HG02973 (cell line): Measurements from ENCODE around the gene ABHD2.
A peak's percentile ranks its signal among the peaks of the same experiment; 100 is the strongest.

Experiments used
- ATAC-seq: cut with Tn5 transposase; IDR thresholded peaks from one replicate; pipeline ENCODE4 v1.9.1; 2021; ENCODE audit warnings: moderate library complexity; ENCODE audit not compliant: unreplicated experiment

The ABHD2 gene

DNA sequence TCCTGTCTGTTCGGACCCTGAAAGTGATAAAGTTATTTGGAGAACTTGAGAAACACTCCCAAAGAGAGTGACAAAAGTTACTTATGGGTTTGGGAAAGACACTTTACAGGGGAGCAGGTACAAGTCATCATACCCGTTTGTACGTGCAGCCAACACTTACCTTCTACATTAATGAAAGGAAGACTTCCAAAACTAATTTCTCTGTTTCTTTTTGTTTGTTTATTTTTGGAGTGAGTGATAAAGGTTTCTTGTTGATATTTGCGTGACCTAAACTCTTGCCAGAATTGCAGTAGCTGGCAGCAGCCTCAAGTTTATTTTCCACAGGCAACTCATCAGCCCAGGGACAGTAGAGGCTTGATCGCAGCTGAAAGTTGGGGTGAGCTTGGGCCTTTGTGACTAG lies 8.4 kb downstream of the ABHD2 start:
- ATAC-seq: no peak

DNA sequence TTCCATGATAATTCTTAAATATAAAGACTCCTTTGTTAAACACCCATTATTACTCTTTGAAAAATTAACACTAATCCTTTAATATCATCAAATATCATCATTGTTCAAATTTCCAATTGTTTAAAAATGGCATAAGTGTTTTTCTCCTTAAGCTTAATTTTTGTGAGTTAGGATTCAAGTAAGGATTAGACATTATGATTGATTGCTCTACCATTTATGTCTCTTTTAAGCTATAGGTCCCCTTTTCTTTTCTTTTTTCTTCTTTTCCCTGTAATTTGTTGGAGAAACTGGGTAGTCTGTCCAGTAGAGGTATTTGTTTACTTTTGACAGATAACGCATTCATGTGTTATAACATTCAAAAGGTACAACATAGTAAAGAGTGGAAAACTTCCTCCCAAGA lies 9.1 kb downstream of the ABHD2 start:
- no peak for ATAC-seq

DNA sequence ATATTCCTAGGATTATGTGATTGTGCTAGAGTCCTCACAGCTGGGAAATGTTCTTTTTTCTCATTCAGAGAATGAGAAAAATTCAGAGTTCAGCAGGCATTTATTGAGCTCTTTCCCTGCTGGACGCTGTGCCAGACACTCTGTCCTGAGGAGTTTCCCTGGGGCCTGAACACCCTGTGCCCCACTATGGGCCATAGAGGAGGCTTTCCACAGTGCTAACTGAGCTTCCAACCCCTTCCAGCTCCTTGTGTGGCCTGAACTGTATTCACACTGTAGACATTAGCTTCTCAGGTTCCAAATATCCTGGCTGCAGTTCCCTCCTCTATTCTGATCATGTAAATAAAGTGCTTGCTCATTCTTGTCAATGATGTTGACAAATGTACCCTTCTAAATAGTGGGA lies 10.0 kb downstream of the ABHD2 start:
- ATAC-seq: no peak

DNA sequence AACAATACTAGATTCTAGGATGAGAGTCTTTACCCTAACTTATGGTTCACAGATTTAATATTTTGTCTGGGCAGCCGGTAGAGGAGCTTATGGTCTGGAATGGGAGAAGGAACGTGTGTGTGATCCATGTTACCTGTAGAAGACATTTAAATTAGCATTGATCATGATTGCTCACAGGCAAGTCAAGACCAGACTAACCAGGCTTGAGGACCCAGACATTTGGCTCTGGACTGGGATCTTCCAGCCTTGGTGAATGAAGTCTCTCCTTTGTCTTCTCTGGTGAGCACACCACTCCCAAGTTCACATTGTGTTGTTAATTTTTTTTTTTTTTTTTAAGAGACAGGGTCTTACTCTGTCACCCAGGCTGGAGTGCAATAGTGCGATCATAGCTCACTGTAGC lies 11.7 kb downstream of the ABHD2 start:
- no peak for ATAC-seq

DNA sequence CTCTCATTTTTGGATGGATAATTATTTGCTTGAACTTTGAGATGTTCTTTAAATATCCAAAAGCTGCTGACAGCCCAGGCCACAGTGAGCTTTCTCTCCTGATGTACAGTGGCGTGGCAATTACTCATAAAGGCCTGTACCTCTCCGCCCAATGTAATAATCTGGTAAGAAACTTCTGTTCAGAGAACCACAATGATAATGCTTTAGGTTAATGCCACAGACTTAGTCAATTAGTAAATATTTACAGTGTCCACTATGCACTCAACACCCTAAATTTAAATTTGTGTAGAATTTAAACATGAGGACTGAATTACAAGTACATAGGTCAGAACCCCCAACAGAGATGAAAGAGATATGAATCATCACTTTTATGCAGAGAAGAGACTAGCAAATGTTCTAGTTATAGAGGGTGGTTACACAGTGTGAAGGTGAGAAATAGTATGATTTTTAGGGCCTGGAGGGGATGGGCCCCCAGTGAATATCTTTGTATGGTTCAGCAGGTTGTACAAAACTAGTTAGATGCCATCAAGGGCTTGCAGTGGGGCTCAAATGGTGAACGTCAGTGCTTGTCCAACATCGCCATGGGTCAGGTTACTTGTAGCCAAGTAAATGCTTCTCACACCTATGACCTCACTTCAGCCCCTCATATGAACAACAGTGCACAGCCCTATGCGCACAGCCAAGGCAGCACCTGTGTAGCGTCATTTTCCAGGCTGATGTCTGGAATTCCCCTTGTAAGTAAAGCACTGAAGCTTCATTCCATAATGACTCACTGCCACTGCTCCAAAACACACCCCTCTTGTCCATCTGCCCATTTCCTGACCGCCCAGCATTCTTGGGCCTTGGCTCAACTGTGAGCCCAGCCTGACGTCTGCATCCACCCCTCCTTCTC lies 13.3 kb downstream of the ABHD2 start:
- ATAC-seq: no peak

DNA sequence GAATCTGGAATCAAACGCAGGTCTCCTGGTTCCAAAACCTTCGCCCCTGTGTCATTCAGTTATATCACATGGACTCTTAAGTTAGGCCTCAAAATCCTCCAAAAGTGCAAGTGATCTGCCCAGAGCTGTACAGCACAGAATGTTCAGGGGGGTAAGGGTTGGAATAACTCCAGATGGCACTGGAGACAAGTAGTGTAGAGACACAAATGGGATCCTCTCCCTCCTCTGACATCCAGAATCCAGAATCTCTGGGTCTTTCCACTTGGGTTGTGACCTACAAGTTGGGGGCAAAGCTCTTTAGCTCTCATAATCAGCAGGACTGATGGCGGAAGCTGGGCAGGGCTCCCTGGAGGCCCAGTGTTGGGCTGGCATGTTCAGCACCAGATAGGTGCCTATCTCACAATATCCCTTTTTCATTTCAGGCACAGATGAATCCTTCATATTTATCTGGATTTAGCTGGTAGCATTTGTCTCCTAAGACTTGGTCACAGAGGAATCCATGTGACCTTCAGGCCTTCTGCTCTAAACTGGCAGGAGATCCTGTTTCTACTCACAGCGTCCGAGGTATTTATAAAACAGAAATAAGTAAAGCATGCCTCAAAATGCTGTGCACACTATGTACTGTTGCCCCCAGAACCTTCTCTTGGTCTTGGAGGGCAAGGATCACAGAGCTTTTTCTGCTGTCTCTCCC lies 15.4 kb downstream of the ABHD2 start:
- no peak for ATAC-seq

DNA sequence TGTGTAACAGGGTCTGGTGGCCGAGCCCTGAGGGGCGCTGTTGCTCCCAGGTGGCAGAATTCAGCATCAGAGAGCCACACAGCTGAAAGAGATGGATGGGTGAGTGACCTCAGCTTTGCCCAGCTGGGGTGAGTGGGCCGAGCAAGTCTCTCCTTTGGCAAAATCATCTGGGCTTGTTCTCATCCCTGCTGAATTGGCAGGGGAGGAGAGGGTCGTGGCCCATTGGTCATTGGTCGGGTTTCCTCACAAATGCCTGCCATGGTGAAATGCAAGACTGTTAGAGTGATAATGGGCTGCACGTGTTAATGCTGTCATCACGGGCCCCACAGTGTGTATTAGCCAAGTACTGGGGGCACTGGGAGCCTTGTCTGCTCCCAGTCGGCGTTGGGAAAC lies 15.9 kb downstream of the ABHD2 start:
- ATAC-seq: no peak

DNA sequence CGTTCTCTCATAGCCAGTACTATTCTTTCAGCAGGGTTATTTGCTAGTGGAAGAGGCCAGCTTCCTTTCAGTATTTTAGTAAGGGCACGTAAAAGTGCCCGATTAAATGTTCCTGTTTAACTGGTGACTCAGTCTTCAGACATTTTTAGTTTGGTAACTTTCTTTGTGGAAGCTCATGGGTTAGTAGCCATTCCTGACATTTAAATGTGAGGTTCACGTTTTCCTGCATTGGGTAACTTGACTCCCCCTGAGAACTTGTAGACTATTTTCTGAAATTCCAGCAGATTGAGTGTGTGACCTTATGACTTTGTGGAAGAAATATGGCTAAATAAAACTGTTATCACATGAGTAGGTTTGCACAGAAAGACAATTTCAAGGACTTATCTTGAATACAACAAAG lies 16.9 kb downstream of the ABHD2 start:
- no peak for ATAC-seq

DNA sequence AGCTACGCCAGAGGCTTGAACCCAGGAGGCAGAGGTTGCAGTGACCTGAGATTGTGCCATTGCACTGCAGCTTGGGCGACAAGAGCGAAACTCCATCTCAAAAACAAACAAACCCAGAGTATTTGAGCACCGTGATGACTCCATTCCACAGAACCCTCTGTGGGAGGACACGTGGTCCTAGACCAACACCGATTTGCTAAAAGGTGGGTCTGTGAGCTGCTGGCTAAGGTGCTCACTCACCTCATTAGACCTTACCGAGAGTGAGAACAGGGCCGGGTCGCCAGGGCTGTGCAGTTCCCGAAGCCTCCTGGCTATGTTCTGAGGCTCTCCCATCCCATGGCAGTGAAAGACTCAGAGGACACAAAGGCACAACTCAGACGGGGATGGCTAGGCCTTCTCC lies 17.9 kb downstream of the ABHD2 start:
- ATAC-seq: no peak

DNA sequence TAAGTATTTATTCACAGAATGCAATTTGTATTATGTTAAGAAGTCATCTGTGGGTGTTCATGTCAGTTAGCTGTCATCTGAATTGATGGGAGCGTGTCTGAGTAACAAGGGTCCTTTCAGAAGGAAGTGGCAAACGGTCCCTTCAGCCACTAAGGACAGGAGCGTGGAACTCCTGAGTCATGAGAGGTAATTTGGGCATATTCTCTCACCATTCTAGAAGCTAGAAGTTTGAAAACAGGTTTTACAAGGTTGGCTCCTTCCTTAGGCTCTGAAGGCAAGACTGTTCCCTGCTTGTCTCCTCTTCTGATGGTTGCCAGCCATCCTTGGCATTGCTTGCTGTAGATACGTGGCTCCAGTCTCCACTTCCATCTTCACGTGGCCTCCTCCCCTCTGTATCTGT lies 19.7 kb downstream of the ABHD2 start:
- no peak for ATAC-seq

DNA sequence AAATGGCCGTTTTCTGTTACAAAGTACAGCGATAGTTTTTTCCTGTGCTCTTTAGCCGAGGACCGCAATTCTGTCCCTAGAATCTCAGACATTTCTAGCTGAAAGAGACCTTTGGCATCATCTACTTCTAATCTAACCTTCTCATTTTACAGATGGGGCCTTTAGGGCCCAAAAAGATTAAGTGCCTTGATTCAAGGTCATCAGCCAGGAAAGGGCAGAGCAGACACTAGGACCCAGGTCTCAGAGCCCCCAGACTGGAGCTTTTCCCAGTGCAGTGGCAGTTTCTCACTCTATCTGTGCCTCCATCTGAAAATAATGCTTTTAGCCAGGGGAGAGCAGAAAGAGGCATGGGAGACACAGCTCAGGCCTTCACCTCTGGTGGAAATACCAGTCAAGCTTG lies 20.6 kb downstream of the ABHD2 start:
- no peak for ATAC-seq

DNA sequence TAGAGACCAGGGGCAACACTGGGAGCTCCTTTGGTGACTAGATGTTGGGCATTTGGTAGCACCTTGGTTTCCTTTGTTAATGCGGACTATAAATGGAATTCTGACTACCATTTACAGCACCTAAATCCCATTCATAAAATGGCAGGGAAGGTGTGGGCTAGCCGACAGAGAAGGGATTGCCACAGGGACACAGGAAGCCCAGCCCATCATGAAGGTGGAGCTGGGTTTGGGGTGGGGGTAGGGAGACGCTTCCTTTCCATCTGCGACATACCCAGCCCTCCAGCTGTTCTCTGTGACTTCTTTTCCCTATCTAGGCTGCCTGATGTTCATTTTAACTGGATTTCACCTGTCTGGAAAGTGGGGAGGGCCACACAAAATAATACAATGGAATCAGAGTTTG lies 21.0 kb downstream of the ABHD2 start:
- ATAC-seq: no peak

DNA sequence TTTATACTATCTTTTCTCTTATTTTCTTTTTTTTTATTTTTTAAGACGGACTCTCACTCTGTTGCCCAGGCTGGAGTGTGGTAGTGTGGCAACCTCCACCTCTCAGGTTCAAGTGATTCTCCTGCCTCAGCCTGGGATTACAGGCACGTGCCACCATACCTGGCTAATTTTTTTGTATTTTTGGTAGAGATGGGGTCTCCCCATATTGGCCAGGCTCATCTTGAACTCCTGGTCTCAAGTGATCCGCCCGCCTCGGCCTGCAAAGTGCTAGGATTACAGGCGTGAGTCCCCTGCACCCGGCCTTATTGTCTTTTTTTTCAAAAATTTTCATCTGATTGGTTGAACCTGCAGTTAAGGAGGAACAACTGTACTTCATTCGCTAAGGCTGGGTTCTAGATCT lies 21.8 kb downstream of the ABHD2 start:
- ATAC-seq: no peak

DNA sequence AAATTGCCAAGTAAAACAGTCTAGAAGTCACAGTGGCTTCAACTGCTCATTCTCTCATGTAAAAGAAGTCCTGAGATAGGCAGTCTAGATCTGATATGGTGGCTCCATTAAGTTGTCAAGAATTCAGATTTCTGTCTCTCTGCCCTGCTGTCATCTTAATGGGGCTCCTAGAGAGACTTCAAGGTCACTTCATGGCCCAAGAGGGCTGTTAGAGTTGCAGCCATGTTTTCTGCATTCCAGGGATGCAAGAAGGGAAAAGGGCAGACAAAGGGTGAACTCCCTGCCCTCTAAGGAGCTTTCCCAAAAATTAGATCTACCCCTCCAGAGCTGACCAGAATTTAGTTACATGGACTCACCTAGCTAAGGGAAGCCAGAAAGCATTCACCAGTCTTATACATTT lies 23.1 kb downstream of the ABHD2 start:
- no peak for ATAC-seq

DNA sequence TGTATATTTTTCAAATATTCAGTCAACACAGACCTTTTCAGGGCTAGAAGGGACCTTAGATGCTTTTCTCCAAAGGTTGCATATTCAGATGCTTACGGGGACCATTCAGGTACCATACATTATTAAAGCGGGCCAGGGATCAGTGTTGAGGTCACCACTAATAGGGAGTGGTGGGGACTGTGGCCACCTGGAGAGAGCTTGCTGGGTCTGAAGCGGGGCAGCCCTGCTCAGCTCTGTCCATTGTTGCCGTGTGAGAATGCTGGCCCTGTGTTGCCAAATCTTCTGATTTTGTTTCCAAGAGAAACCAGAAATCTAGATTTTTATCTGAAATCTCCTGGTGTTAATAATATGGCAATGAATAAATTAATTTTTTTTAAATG lies 23.7 kb downstream of the ABHD2 start:
- no peak for ATAC-seq

DNA sequence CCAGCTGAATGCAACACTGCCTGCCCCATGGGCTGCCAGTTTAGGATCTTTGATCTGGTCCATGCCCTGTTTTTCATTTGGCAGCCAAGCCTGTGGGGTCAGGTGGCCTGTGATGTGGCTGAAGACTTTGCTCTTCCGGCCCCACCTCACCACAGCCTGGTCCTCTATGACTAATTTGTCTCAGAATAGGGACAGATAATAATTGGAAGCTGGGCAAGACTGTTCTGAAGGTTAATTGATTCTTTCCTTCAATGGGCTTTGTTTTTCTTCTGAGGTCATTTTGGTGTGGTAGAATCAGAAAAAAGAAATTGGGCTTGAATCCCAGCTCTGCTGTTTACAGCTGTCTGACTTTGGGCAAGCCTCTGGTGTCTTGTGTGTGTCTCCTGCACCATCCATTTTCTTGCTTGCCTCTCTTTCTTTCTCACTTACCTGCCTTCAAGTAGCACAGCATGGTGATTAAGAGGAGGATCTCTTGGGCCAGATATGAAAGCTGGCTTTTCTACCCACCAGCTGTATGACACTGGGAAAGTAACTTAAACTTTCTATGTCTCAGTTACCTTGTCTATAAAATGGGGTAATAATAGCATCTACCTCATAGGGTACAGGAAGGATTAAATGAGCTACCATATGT lies 24.2 kb downstream of the ABHD2 start:
- ATAC-seq: peak; percentile 57

DNA sequence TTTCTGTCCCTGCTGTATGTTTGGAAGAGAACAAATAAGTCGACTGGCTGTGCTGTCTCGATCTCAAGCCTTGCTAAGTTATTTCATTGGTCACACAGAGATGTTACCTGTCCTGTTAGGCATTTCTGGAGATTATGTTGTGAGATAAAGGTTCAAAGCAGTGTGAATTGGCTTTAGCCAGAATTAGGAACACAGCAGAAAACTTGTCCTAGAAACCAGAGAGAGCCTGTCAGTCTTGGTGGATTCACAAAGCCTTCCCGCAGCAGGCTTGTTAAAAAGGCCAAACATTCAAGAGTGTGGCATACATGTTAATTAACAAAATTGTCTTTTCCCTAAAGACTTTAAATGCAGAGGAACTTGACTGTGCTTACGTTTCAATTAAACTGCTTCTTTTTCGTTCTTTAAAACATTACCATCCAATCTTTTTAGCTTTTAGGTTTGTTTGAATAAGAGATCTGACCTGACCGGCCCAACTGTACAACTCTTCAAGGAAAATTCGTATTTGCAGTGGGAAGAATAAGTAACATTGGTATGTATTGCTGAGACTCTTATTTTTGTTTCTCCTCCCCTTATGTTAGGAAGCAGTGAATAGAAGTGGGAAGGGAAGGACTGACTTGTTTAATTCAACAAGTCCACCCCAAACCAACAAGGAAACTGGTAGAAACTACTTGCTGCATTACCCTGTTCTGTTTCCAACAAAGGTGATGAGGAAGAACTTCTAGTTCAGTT lies 25.2 kb downstream of the ABHD2 start:
- ATAC-seq: no peak

DNA sequence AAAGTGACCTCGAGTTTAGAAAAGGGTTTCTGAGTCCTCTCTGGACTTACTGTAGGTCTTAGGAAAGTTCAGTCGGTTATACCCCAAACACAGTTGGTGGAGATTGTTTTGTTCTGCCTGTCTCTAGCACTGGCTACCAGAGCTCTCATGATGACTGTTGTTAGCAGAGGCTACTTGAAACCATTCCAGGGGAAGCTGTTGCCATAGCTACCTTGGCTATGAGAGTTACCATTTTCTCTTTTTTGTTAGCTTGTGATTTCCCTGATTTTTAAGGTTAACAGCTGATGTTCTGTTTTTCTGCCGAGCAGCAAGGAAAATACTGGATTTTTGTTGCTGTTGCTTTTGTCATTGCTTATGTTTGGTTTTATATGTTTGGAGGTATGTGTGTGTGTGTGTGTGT lies 26.7 kb downstream of the ABHD2 start:
- ATAC-seq: no peak

DNA sequence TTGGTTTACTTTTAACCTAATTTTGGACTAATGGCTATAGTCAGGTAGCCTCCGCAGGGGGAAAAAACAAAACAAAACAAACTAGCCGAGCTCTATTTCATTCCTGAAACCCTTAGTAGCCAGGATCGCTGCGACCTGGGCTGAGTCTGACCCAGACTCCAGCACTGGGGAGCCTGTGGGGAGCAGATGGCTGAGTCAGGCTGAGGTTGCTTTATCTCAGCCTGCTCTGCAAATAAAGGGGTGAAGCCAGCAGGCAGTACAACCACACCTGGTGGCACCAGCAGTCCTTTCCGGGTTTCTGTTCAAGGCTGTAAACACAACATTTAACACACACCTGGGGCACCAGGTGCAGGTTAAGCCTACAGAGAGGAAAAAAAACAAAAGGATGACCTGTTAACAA lies 27.3 kb downstream of the ABHD2 start:
- ATAC-seq: no peak

DNA sequence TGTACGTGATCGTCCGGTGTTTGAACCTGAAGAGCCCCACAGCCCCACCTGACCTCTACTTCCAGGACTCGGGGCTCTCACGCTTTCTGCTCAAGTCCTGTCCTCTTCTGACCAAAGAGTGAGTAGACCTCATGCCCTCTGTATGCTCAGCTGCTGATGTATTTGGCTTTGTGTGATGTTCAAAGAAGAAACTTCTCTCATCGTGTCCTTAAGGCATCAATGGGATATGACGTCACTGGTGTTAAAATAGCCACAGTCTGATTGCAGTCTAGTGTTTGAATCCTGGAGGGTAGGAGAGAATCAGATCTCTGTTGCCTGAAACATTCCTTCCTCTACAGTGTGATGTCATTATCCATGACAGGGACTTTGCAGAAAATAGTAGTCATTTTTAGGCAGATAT lies 28.1 kb downstream of the ABHD2 start:
- no peak for ATAC-seq

DNA sequence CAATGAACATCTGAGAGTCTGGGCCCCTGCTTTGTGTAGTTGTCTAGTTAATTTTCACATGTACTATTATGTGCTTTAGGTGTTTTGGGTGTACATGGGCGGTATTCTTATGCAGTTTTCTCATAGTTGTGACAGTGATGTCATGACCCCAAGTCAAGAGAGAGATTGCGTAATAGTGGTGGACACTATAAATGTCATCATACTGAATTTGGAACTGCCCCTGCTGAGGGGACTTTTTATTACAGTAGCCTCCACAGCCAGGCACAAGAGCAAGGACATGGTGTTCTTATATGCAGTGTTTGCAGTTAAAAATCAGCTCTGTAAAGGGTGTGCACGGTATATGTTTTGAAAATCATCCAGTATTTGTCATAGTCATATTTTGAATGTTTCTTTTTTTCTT lies 29.5 kb downstream of the ABHD2 start:
- no peak for ATAC-seq
